IPS-18c (cell line): Measurements from ENCODE around the gene MMP24OS.
"Not testable (repeated sequence)": the region's sequence is repeated elsewhere in the genome, so short reads cannot be mapped to it uniquely, and the experiment has no call there.

Experiments used
- H3K4me3 ChIP-seq: 2 replicates; pipeline ENCODE4 v1.7.0; 2013; ENCODE audit warnings: low read depth, mild to moderate bottlenecking, low read length, moderate library complexity; ENCODE audit not compliant: insufficient read depth
- H3K9me3 ChIP-seq: one replicate; pipeline ENCODE4 v1.6.1; 2013; ENCODE audit warnings: mild to moderate bottlenecking, low read length, moderate library complexity; ENCODE audit not compliant: control insufficient read depth, insufficient read depth

MMP24OS gene

GRCh38 chr20:35270021-35270902 is 7.7 kb downstream of the MMP24OS start:
- Histone ChIP-seq H3K9me3 (no peaks in the 10 kb centered on the region), H3K4me3 (no peak overlapping the region)

GRCh38 chr20:35269055-35269781 is 8.7 kb downstream of the MMP24OS start:
- no peak overlapping the region for H3K4me3 ChIP-seq
- no peaks in the 10 kb centered on the region for H3K9me3 ChIP-seq

- H3K9me3 ChIP-seq = no peaks in the 10 kb centered on the region
- no peak overlapping the region for H3K4me3 ChIP-seq
Measured at GRCh38 chr20:35267092-35267491, 10.8 kb downstream of the MMP24OS start.

- H3K9me3 ChIP-seq = no peaks in the 10 kb centered on the region
- no peak overlapping the region for H3K4me3 ChIP-seq
Measured at GRCh38 chr20:35264755-35265154, 13.2 kb downstream of the MMP24OS start.

- Histone ChIP-seq H3K4me3 (no peak overlapping the region; the same call in 1 of the 2 replicates), H3K9me3 (no peaks in the 10 kb centered on the region)
Measured at GRCh38 chr20:35263532-35264341, 14.2 kb downstream of the MMP24OS start.

- H3K9me3 ChIP-seq, H3K4me3 ChIP-seq: not testable (repeated sequence)
Measured at GRCh38 chr20:35262731-35263531, 15.0 kb downstream of the MMP24OS start.

- not testable (repeated sequence) for H3K9me3 ChIP-seq, H3K4me3 ChIP-seq
Measured at GRCh38 chr20:35262321-35262720, 15.6 kb downstream of the MMP24OS start.

- no peaks in the 10 kb centered on the region for H3K9me3 ChIP-seq
- no peak overlapping the region for H3K4me3 ChIP-seq
Measured at GRCh38 chr20:35260426-35260825, 17.5 kb downstream of the MMP24OS start.

GRCh38 chr20:35257175-35257909 is 20.6 kb downstream of the MMP24OS start:
- no peaks in the 10 kb centered on the region for H3K9me3 ChIP-seq

GRCh38 chr20:35254448-35254999 is 23.4 kb downstream of the MMP24OS start:
- Histone ChIP-seq H3K4me3 (no peak overlapping the region), H3K9me3 (no peaks in the 10 kb centered on the region)

More at GRCh38 chr20:35257175-35257909, 20.6 kb downstream of the MMP24OS start:
- no peak overlapping the region for H3K4me3 ChIP-seq

- H3K4me3 ChIP-seq = no peak overlapping the region
- no peaks in the 10 kb centered on the region for H3K9me3 ChIP-seq
Measured at GRCh38 chr20:35253010-35253409, 24.9 kb downstream of the MMP24OS start.

GRCh38 chr20:35252598-35252997 is 25.3 kb downstream of the MMP24OS start:
- H3K4me3 ChIP-seq = not testable (repeated sequence)

GRCh38 chr20:35252037-35252461 is 25.9 kb downstream of the MMP24OS start:
- Histone ChIP-seq H3K4me3 (no peak overlapping the region), H3K9me3 (no peaks in the 10 kb centered on the region)

More at GRCh38 chr20:35252598-35252997, 25.3 kb downstream of the MMP24OS start:
- H3K9me3 ChIP-seq = not testable (repeated sequence)

- H3K9me3 ChIP-seq = no peaks in the 10 kb centered on the region
- no peak overlapping the region for H3K4me3 ChIP-seq
Measured at GRCh38 chr20:35251613-35251940, 26.3 kb downstream of the MMP24OS start.

GRCh38 chr20:35248641-35249475 is 29.1 kb downstream of the MMP24OS start:
- Histone ChIP-seq H3K9me3 (no peaks in the 10 kb centered on the region), H3K4me3 (no peak overlapping the region)
